Activated CD4-positive, alpha-beta T cell treated with anti-CD3 and anti-CD28 coated beads for 36 hours (primary cell): ENCODE data around the gene KCNN4. TPM values are rescaled to one million over a fixed set of nuclear protein-coding genes. Genes with fewer than 3 reads are reported as not detected.

Source experiments
- ATAC-seq: fragments of 200-7000 bp; cut with Tn5 transposase; one replicate; pipeline ENCODE4 v1.10.0; 2021; ENCODE audit warnings: mild to moderate bottlenecking, moderate library complexity
- CTCF ChIA-PET: fragments of 350-600 bp; sonication (Branson Sonifier 250); formaldehyde crosslinking; loops from one replicate; lab custom pipeline; 2021; ENCODE audit warnings: antibody characterized with exemption; lab: Charles Lee
- POLR2A ChIA-PET: fragments of 350-600 bp; sonication (Branson Sonifier 250); formaldehyde crosslinking; loops from one replicate; lab custom pipeline; 2021; ENCODE audit warnings: antibody characterized with exemption, inconsistent platforms; lab: Charles Lee
- DNase-seq: peaks from one replicate; pipeline ENCODE4 v3.0.0-alpha.2; 2020
- H3K27ac Mint-ChIP-seq: one replicate; pipeline ENCODE4 v1.8.0; 2021; ENCODE audit warnings: mixed read lengths
- H3K27me3 Mint-ChIP-seq: one replicate; pipeline ENCODE4 v1.8.0; 2021; ENCODE audit warnings: mixed read lengths
- H3K36me3 Mint-ChIP-seq: one replicate; pipeline ENCODE4 v1.8.0; 2021; ENCODE audit warnings: low read depth, mixed read lengths
- H3K4me1 Mint-ChIP-seq: one replicate; pipeline ENCODE4 v1.8.0; 2021; ENCODE audit warnings: mixed read lengths
- H3K4me3 Mint-ChIP-seq: one replicate; pipeline ENCODE4 v1.8.0; 2021; ENCODE audit warnings: mild to moderate bottlenecking, moderate library complexity, mixed read lengths
- H3K9me3 Mint-ChIP-seq: one replicate; pipeline ENCODE4 v1.8.0; 2021; ENCODE audit warnings: low read depth, mixed read lengths
- intact Hi-C, 2 experiments: fragments of 100-400 bp; cut with DNase I in 1 of 2; cut with micrococcal nuclease in 1 of 2; formaldehyde crosslinking; loops; one replicate each; pipeline versions ENCODE4 v1.14.2 to v1.15.1; 2022 to 2024; cut with DNase I, micrococcal nuclease
- total RNA-seq, 2 experiments: library from RNA; stranded (reverse); gene quantifications; one replicate each; pipeline ENCODE4 v1.2.3, GENCODE V29; 2021

KCNN4 gene
- total RNA-seq, 2 experiments from 2014 or later = 103 to 110 TPM

GRCh38 chr19:43738780-43739211 is 42.0 kb downstream of the KCNN4 start:
- H3K4me3 Mint-ChIP-seq = no peak overlapping the region
- CTCF ChIA-PET = interaction anchor here (0.6 to 0.7 kb wide), 4 partner anchors 16 to 345 kb away, joined by 3 to 4 read pairs (median 4); no protein-coding TSS in a partner anchor
- H3K9me3 Mint-ChIP-seq = no peaks in the 10 kb centered on the region
- H3K36me3 Mint-ChIP-seq = peaks cover 55% of the 10 kb centered on the region
- H3K27ac Mint-ChIP-seq = no peak overlapping the region
- no peaks in the 10 kb centered on the region for H3K4me1 Mint-ChIP-seq
- DNase-seq (no peak), ATAC-seq (no peak)
- POLR2A ChIA-PET = no interaction called here
- no peaks in the 10 kb centered on the region for H3K27me3 Mint-ChIP-seq
- intact Hi-C loops = no loop called here

GRCh38 chr19:43735957-43736356 is 44.8 kb downstream of the KCNN4 start:
- CTCF ChIA-PET = interaction anchor here (0.8 to 1.3 kb wide), 5 partner anchors 9 to 74 kb away, joined by 3 to 4 read pairs (median 3); no protein-coding TSS in a partner anchor
- H3K4me1 Mint-ChIP-seq = no peaks in the 10 kb centered on the region
- H3K27me3 Mint-ChIP-seq = no peaks in the 10 kb centered on the region
- no peaks in the 10 kb centered on the region for H3K9me3 Mint-ChIP-seq
- intact Hi-C loops = no loop called here
- no peak overlapping the region for H3K4me3 Mint-ChIP-seq
- peaks cover 43% of the 10 kb centered on the region for H3K36me3 Mint-ChIP-seq
- H3K27ac Mint-ChIP-seq = no peak overlapping the region
- DNase-seq (no peak), ATAC-seq (no peak)
- POLR2A ChIA-PET = no interaction called here

- H3K4me1 Mint-ChIP-seq = no peaks in the 10 kb centered on the region
- H3K4me3 Mint-ChIP-seq = no peak overlapping the region
- no peak overlapping the region for H3K27ac Mint-ChIP-seq
- H3K27me3 Mint-ChIP-seq = no peaks in the 10 kb centered on the region
- DNase-seq (no peak), ATAC-seq (no peak)
- ChIA-PET CTCF (interaction anchor here (1.1 kb wide), 1 partner anchor 9 kb away, joined by 3 read pairs; no protein-coding TSS in a partner anchor), POLR2A (no interaction called here)
- no peaks in the 10 kb centered on the region for H3K9me3 Mint-ChIP-seq
- peaks cover 40% of the 10 kb centered on the region for H3K36me3 Mint-ChIP-seq
- intact Hi-C loops = no loop called here
These were observed 45.8 kb downstream of the KCNN4 start for GRCh38 chr19:43735013-43735412.

GRCh38 chr19:43731846-43732245 is 48.9 kb downstream of the KCNN4 start:
- no peak for DNase-seq
- ATAC-seq = no peak
- Mint-ChIP-seq H3K27ac (no peak overlapping the region), H3K36me3 (peaks cover 37% of the 10 kb centered on the region), H3K27me3 (no peaks in the 10 kb centered on the region), H3K4me3 (no peak overlapping the region), H3K9me3 (no peaks in the 10 kb centered on the region), H3K4me1 (no peaks in the 10 kb centered on the region)
- POLR2A ChIA-PET = no interaction called here
- CTCF ChIA-PET = no interaction called here
- intact Hi-C loops = no loop called here

- Mint-ChIP-seq H3K4me3 (no peak overlapping the region), H3K27ac (no peak overlapping the region), H3K4me1 (no peaks in the 10 kb centered on the region), H3K27me3 (no peaks in the 10 kb centered on the region), H3K9me3 (no peaks in the 10 kb centered on the region), H3K36me3 (peaks cover 34% of the 10 kb centered on the region)
- intact Hi-C loops = no loop called here
- ATAC-seq (no peak), DNase-seq (no peak)
- ChIA-PET POLR2A (no interaction called here), CTCF (interaction anchor here (1.6 kb wide), 1 partner anchor 14 kb away, joined by 6 read pairs; no protein-coding TSS in a partner anchor)
These were observed 49.4 kb downstream of the KCNN4 start for GRCh38 chr19:43731346-43731745.

GRCh38 chr19:43729919-43730318 is 50.9 kb downstream of the KCNN4 start:
- Mint-ChIP-seq H3K4me1 (peaks cover 4% of the 10 kb centered on the region), H3K9me3 (no peaks in the 10 kb centered on the region), H3K36me3 (peaks cover 26% of the 10 kb centered on the region), H3K27ac (no peak overlapping the region), H3K27me3 (no peaks in the 10 kb centered on the region), H3K4me3 (no peak overlapping the region)
- CTCF ChIA-PET = interaction anchor here (1.6 kb wide), 1 partner anchor 15 kb away, joined by 6 read pairs; no protein-coding TSS in a partner anchor
- intact Hi-C loops = no loop called here
- POLR2A ChIA-PET = no interaction called here
- DNase-seq (no peak), ATAC-seq (no peak)

- ATAC-seq = no peak
- Mint-ChIP-seq H3K4me1 (peaks cover 4% of the 10 kb centered on the region), H3K9me3 (no peaks in the 10 kb centered on the region), H3K4me3 (no peak overlapping the region), H3K36me3 (peaks cover 20% of the 10 kb centered on the region), H3K27ac (no peak overlapping the region), H3K27me3 (no peaks in the 10 kb centered on the region)
- POLR2A ChIA-PET = no interaction called here
- intact Hi-C loops = no loop called here
- DNase-seq = no peak
- CTCF ChIA-PET = interaction anchor here (0.9 kb wide), 1 partner anchor 75 kb away, joined by 3 read pairs; no protein-coding TSS in a partner anchor
These were observed 53.2 kb downstream of the KCNN4 start for GRCh38 chr19:43727593-43727853.

GRCh38 chr19:43726736-43727592 is 53.8 kb downstream of the KCNN4 start:
- POLR2A ChIA-PET = no interaction called here
- ATAC-seq = no peak
- Mint-ChIP-seq H3K27ac (no peak overlapping the region), H3K4me3 (no peak overlapping the region), H3K36me3 (peaks cover 20% of the 10 kb centered on the region), H3K9me3 (no peaks in the 10 kb centered on the region), H3K27me3 (no peaks in the 10 kb centered on the region), H3K4me1 (peaks cover 4% of the 10 kb centered on the region)
- intact Hi-C loops = no loop called here
- no peak for DNase-seq
- CTCF ChIA-PET = interaction anchor here (0.9 kb wide), 2 partner anchors 58 to 75 kb away, joined by 3 read pairs; no protein-coding TSS in a partner anchor

- Mint-ChIP-seq H3K36me3 (peaks cover 20% of the 10 kb centered on the region), H3K9me3 (no peaks in the 10 kb centered on the region), H3K4me3 (no peak overlapping the region), H3K27me3 (no peaks in the 10 kb centered on the region), H3K27ac (no peak overlapping the region), H3K4me1 (peaks cover 8% of the 10 kb centered on the region)
- ChIA-PET POLR2A (interaction anchor here (0.5 kb wide), 1 partner anchor 197 kb away, joined by 3 read pairs; no protein-coding TSS in a partner anchor), CTCF (interaction anchor here (0.7 to 1.2 kb wide), 5 partner anchors 10 to 314 kb away, joined by 3 read pairs; no protein-coding TSS in a partner anchor)
- ATAC-seq = no peak
- DNase-seq = no peak
- intact Hi-C loops = no loop called here
These were observed 55.3 kb downstream of the KCNN4 start for GRCh38 chr19:43725468-43725867.

GRCh38 chr19:43724896-43725295 is 55.9 kb downstream of the KCNN4 start:
- ChIA-PET POLR2A (no interaction called here), CTCF (interaction anchor here (0.7 to 1.2 kb wide), 3 partner anchors 20 to 315 kb away, joined by 3 read pairs; no protein-coding TSS in a partner anchor)
- Mint-ChIP-seq H3K27ac (no peak overlapping the region), H3K9me3 (no peaks in the 10 kb centered on the region), H3K4me3 (no peak overlapping the region), H3K4me1 (peaks cover 8% of the 10 kb centered on the region), H3K27me3 (no peaks in the 10 kb centered on the region), H3K36me3 (peaks cover 16% of the 10 kb centered on the region)
- no peak for DNase-seq
- ATAC-seq = no peak
- intact Hi-C loops = loop anchor here in 1 of 2 experiments (5.0 kb wide), 1 partner anchor 53 kb away; the partner anchor contains the start of gene PLAUR

GRCh38 chr19:43723588-43723987 is 57.2 kb downstream of the KCNN4 start:
- POLR2A ChIA-PET = interaction anchor here (0.5 kb wide), 1 partner anchor 104 kb away, joined by 3 read pairs; the partner anchor contains the start of gene ZNF283
- no peaks in the 10 kb centered on the region for H3K9me3 Mint-ChIP-seq
- H3K36me3 Mint-ChIP-seq = peaks cover 5% of the 10 kb centered on the region
- DNase-seq = peak; percentile 28
- no peaks in the 10 kb centered on the region for H3K27me3 Mint-ChIP-seq
- H3K4me1 Mint-ChIP-seq = peaks cover 8% of the 10 kb centered on the region
- H3K4me3 Mint-ChIP-seq = no peak overlapping the region
- no peak overlapping the region for H3K27ac Mint-ChIP-seq
- CTCF ChIA-PET = interaction anchor here (0.5 to 0.7 kb wide), 2 partner anchors 15 to 57 kb away, joined by 3 to 4 read pairs; no protein-coding TSS in a partner anchor
- ATAC-seq = no peak
- intact Hi-C loops = loop anchor here in 1 of 2 experiments (5.0 kb wide), 1 partner anchor 51 kb away; the partner anchor contains the start of gene PLAUR
